ACHN (cell line): ENCODE data around the gene TRIM47.
A peak's percentile ranks its signal among the peaks of the same experiment; 100 is the strongest.

Source experiments
- DNase-seq: peaks from one replicate; pipeline ENCODE4 v3.0.0-alpha.2; 2015
- in situ Hi-C: cut with HindIII; loops from 2 replicates; pipeline ENCODE4 v1.10.0; 2017; ENCODE audit warnings: low sequenced_read_pairs, low pct_ligation_motif_present, low pct_unique_long_range_greater_than_20kb

Gene TRIM47

DNA sequence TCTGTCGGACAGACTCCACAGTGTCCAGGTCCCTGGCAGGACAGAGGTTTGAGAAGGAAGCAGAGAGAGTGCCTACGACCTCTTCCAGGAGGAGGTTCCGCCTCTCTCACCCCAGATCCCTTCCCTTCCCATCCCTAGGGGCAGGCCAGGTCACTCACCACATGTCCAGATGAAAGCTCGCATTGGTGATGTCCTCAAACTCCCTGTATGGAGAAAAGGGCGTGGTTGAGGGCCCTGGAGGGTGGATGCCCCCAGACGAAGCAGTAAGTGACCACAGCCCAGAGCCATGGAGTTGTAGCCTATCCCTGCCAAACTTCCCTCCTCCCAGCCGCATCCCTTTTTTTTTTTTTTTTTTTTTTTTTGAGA is 37.6 kb downstream of the TRIM47 start:
- no peak for DNase-seq
- in situ Hi-C loops: no loop called here

DNA sequence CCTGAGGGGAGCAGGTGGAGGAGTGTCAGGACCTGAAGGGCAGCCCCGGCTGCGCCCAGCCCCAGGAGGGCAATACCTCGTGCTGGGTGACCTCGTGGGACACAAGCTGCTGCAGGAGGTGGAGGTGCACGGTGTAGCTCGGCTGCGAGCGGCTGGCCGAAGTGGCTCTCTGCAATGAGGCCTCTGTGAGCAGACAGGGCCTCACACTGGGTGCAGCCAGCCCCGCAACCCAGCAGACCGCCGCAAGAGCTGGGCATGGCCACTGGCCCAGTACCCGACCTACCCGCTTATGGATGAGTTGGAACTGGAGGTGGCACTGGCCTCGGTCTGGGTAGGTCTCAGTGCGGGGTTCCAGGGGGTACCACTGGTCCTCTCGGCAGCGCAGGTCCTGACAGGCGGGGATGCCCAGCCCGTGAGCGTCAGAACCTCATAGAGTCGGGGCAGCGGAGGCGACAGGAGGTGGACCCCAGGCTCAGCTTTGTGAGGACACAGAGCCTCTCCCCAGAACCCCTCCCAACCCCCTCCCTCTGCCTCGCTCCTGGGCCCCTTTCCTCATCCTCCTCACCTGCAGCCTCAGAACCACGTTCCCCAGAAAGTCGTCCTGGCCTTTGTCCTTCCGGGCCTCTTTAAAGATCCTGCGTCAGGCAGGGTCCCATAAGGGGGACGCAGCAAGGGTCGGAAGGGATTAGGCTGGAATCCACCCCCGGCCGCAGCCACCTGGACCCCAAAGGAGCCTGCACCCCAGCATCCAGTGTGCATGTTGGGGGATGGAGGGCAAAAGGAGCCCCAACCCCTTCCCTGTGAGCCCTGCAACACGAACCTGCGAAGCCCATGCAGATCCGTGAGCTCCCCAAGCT is 38.2 kb downstream of the TRIM47 start:
- DNase-seq: no peak
- in situ Hi-C loops: no loop called here

DNA sequence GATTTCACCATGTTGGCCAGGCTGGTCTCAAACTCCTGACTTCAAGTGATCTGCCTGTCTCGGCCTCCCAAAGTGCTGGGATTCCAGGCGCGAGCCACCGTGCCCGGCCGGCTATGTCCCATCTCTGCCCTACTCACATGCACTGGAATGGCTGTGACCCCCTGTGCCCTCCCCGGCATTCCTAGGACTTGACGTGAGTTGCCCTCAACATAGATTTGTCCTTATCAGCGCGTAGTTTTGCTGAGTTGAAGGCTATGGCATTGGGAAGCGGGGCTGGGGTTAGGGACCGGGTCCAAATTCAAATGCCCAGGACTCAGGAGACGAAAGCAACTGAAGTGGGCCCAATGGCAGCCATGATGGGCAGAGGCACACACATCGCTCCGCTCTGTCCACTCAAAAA is 40.0 kb downstream of the TRIM47 start:
- DNase-seq: no peak
- in situ Hi-C loops: no loop called here

DNA sequence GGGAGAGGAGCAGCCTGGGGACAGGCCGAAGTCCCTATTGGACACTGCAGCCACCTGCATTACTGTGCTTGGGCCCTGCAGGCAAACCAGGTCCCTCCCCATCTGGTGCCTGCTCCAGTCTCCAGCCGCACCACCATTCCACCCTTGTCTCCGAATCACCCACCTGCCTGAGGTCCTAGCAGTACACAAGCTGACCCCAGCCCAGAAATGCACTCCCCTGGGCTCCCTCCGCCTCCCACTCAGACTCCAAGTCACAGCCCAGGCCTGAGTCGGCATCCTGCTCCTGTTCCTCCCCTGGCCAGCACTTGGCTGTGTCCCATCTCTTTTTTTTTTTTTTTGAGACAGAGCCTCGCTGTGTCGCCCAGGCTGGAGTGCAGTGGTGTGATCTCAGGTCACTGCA is 40.5 kb downstream of the TRIM47 start:
- no peak for DNase-seq
- in situ Hi-C loops: no loop called here

DNA sequence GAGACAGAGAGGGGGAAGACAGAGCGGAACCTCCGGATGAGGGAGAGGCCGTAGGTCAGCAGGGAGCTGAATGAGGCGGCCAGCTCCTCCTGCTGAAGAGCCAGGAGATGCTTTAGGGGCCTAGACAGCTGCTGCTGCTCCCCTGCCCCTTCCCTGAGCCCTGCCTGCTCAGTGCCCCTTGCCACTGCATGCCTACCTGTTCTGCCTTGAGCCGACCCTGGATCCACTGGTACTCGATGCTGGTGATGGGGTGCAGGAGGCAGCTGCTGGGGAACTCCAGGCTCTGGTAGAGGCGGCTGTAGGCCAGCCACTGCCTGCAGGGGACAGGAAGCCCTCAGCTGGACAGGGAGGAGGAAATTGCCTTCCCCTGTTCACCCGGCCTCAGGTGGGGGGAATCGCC is 41.8 kb downstream of the TRIM47 start:
- in situ Hi-C loops: no loop called here
- DNase-seq: no peak

DNA sequence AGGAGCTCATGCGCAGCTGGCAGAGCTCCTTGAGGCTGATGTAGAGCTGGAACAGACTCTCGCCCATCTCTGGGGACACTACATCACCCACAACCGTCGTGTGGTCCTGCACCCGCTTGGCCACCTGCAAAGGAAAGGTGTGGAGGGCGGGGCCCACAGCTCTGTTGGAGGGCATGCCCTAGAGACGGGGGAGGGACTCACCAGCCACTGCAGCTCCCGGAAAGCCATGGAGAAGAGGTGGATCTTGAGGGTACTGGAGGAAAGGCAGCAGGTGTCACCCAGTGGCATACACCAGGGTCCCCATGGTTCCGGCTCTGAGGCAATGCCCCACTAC is 42.8 kb downstream of the TRIM47 start:
- in situ Hi-C loops: no loop called here
- DNase-seq: no peak

DNA sequence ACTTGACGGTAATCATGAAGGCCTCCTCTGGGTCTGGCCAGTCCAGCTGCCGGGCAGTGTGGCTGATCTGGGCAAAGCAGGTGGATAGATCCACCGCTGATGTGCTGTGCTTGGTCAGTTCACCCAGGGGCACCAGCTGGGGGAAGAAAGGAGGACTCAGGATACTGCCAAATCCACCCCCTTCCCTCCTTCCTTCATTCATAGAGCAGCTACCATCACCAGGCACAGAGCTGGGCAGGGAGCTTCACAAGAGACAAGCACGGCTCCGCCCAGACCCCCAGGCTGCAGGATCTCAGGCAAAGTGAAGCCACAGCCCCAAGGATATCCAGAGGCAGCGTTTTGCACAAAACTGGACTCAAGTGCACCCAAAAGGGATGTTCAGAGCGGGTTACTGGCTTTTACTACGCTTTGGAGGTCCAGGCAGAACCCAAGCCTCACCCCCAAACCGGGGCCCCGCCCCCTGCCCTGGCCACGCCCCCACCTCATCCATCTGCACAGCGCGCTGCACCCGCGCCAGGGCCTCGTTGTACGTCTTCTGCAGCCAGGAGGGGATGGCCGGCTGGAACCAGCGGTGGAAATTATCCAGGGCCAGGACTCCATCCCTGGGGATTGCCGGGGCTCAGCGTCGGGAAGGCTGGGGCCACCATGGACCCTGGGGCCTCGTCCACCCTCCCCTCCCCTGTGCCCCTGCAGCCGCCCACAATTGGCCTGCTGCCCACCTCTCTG is 43.3 kb downstream of the TRIM47 start:
- DNase-seq: no peak
- in situ Hi-C loops: no loop called here

DNA sequence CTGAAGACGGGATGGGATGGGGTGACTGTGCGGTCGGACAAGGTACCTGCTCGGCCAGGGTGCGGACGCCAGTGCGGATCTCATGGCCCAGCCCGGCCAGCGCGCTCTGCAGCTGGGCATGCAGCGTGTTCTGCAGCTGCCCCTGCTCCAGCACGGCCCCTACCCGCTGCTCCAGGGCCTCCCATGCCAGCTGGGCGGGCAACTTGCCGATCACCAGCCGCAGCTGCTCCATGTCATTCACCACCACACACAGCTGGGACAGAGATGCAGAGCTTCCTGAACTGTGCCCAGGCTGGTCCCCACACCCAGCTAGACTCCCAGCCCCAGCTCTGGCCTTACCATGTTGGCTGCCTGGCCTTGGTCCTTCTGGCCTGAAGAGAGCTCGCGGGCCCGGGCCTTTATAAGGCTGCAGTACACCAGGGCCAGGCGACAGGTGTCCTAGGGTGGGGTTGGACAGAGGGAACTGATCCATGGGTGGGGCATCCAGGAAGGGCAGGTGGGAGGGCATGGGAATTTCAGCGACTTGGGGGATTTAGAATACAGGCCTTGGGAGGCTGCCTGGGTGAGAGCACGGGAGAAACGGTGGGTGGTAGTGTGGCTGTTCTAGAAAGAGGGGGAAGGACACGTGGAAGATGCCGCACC is 44.0 kb downstream of the TRIM47 start:
- in situ Hi-C loops: no loop called here
- no peak for DNase-seq

DNA sequence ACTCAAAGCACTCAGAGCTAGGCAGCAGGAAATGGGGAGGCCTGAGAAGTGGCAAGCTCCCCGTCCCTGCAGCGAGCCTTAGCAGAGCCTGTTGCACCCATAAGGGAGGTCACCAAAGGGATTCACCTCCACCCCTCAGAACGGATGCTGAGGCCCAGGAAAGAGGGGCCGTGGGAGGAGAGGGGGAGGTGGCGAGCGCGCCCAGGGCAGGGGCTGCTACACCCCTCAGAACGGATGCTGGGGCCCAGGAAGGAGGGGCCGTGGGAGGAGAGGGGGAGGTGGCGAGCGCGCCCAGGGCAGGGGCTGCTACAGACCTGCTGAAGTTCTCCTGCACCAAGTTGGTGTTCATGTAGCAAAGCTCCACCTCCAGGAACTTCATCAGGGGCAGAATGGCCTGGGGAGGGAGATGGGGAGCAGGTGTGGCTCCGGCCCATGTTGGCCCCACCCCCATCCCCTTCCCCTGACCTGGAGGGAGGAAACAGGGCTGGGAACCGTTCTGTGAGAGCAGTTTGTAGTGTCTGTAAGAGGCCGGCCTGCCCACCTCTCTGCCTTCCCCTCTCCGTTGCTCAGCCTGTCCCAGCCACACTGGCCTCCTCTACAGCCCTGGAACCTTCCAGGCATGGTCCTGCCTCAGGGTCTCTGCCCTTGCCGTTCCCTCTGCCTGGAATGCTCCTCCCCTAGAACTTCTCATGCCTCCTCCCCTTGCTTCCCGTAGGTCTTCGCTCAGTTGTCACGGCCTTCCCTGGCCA is 45.6 kb downstream of the TRIM47 start:
- in situ Hi-C loops: no loop called here
- no peak for DNase-seq

DNA sequence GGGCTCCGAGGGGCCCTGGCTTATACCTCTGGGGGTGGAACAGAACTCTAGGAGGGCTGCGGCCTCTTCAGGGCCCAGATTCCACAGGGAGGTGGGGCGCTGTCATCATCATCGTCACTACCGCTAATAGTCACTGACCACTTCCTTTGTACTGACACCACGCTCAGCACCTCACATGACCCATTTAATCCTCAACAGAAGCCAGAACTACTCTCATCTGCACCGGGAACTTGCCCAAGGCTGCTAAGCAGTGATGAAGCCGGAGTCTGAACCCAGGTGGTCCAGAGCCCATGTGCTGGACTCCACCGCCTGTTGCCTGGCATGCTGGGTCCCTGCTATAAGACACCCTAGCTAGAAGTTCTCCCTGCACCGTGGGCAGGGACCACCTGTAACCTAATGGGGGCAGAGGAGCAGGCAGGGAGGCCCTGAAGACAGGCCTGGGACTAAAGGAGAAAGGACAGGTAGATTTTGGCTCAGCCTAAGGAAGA is 46.2 kb downstream of the TRIM47 start:
- in situ Hi-C loops: no loop called here
- DNase-seq: no peak

DNA sequence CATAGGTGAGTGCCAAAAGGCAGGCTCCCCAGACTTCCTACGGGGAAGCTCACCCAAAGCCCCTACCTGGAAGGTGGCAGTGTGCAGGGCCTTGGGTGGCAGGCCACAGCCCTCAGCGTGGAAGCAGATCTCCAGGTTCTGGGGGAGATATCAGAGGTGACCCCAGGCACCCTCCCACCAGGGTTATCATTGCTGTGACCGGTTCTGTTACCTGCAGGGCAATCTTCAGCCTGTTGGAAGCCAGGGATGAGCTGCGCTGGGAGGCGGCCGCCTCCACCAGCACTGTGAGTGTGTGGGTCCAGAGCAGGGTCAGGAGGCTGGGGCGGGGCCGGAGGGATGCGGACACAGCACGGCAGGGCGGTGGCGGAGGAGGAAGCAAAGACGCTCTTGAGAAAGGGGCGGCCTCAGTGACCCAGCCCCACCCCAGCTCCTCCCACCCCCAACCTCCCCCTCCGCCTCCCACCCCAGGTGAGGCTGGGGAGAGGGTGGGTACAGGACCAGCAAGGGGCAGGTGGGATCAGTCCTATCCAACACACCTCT is 47.3 kb downstream of the TRIM47 start:
- in situ Hi-C loops: no loop called here

DNA sequence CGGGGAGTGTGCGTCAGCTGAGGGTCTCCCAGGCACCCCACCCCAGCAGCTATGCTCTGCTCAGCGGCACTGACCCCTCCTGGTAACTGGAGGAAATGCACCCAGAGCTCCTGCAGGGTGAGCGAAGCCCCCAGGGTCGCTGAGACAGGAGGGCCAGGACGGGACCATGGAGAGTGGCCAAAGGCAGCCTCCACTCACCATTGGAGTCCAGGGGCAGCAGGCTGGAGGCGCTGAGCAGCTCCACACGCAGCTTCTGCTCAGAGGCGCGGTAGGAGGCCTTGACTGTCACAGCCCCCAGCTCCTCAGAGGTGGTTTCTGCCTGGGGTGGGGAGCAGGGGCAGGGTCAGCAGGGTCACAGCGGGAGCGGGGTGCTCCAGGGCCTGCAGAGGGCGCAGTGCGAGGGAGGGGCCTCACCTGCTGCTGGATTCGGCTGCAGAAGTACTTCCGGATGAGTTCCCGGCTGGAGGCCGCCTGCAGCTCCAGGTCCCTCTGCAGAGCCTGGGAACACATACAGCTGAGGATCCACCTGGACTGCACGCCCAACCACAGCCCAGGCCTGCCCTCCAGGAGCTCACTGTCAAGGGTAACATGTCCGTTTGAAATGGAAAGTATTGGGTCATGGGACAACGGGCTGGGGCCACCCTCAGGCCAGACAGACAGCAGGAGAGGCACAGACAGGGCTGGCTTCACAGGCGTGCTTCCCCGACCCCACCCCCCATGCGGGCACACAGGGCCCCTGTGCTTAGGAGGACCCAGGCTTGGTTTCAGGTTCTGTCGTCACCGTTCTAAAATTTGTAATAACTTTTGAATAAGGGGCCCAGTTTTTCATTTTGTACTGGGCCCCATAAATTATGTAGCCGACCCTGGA is 48.0 kb downstream of the TRIM47 start:
- in situ Hi-C loops: no loop called here
- peak; percentile 25 for DNase-seq

More for the DNA sequence above, 47.3 kb downstream of the TRIM47 start:
- DNase-seq: no peak

DNA sequence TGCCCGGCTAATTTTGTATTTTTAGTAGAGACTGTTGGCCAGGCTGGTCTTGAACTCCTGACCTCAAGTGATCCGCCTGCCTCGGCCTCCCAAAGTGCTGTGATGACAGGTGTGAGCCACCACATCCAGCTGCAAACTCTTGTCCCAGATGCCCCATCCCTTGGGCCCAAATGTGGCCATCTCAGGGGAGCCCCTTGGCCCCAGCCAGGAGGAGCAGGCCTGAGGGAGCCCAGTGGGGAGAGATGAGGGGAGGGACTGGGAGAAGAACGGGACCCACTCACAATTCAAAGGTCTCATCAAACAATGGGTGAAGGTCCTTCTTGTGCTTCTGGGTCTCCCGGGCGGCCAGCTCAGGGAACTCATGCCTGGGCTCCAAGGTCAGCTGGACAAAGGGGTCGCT is 48.6 kb downstream of the TRIM47 start:
- in situ Hi-C loops: no loop called here
- DNase-seq: no peak

DNA sequence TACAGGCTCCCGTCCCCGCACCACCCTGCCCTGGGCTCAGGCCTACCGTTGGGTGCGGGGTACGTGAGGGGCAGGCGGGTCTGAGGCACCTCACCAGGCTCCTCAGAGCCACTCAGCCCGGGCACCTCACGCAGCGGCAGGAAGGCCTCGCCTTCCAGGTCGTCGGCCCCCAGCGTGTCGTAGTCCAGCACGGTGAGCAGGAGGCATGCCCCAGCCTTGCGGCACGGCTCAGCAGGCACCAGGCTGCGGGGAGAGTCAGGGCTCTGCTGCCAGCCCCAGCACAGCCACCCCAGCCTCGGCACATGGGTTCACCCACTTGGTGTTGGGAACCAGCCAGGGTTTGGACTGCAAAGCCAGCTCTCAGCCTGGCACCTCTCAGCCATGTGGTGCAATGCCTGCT is 49.6 kb downstream of the TRIM47 start:
- in situ Hi-C loops: no loop called here
- no peak for DNase-seq

DNA sequence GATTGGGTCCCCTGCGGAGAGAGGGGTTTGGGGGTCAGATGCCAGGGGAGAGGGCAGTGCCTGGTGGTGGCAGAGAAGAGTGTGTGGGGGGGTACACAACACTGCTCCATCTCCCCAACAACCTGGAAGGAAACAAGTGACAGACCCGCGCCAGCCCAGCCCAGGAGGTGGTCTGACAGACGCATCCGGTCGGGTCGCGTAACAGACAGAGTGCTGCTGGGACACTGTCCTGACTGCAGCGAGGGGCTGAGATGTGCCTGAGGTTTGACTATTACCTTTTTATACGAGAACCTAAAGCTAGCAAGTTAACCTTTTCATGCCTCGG is 50.3 kb downstream of the TRIM47 start:
- in situ Hi-C loops: no loop called here
- DNase-seq: no peak

DNA sequence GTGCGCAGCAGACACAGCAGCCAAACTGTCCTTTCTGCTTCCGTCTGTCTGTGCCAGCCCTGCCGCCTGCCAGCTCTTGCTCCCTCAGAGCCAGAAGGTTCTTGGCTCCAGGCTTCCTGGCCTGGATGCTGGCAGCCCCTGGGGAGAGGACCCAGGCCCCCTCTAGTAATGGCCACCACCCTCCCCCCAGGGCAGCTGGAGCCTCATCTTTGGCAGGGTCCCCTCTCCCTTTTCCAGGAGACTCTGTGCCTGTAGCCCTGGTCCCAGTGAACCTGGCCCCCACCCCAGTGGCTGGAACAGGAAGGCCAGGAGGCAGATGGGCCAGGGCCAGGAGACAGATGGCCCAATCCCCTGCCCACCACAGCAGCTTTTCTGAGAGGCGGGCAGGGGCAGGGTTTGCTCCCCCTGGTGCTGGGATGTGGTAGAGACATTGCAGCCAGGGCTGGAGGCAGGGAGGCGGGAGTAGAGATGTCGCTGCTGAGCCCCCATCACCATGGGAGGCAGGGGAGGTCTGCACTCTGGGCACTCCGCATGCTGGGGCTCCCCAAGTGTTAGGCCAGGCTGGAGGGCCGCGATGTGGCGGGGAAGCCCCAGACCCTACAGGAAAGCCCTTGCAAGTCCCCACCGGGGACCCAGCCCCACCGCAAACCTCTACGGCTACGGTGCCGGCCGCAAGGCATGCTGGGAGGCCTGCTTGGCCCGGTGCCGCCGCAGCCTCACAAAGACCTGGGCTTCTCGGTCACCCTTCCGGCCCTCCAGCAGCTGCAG is 50.9 kb downstream of the TRIM47 start:
- in situ Hi-C loops: no loop called here
- peak; percentile 56 for DNase-seq

DNA sequence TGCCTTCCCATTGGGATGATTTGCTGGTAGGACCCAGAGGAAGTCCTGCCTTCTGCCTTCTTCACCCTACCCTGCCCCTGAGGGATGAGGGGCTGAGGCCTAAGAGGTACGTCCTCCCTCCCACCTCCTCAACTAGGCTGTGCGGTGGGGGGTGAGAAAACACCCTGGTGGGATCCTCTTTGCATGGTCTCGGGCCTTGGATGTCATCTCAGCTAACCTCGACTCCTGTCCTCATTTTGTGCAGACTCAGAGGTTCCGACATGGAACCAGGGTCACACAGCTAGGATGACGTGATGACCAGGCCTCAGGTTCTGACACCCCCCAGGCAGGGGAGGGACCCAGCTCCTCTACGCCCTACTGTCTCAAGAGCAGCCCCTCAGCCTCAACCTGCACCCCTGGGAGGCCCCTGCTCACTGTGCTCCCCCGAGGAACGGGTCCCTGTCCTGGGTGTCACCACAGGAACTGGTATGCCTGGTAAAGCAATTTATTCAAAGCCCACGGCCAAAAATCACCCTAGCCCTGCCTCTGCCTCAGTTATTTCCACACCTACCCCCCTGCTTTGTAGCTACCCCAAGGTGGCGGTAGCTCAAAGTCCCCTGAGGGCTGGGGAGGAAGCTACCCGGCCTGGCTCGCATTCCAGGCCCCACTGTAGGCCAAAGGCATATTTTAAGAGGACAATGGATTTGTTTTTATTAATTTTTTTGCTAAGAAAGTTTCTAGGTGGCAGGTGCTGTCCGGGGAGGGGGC is 51.6 kb downstream of the TRIM47 start:
- no peak for DNase-seq
- in situ Hi-C loops: no loop called here
